ENCODE measurements around the gene DSCAM.
A peak's percentile ranks its signal among the peaks of the same experiment; 100 is the strongest.

DNA sequence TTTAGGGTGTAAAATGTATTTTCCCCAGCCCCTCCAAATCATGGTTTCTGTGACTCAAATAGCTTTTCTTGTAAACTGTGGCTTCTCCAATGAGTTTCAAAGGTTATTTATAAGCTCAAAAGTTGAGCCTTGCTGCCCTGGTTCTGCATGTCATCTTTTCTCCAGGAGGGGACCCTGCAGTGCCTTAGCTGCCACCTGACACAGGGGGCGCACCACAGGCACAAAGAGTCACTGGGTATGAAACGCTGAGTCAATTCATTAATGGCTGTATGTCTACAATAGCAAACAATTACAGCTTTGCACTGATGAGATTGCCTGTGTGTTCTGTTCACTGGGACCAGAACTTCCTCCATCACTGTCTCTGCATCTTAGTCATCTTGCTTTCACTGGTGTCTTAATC, 878.9 kb downstream of the DSCAM start:
- TF ChIP-seq, protein P1, sequence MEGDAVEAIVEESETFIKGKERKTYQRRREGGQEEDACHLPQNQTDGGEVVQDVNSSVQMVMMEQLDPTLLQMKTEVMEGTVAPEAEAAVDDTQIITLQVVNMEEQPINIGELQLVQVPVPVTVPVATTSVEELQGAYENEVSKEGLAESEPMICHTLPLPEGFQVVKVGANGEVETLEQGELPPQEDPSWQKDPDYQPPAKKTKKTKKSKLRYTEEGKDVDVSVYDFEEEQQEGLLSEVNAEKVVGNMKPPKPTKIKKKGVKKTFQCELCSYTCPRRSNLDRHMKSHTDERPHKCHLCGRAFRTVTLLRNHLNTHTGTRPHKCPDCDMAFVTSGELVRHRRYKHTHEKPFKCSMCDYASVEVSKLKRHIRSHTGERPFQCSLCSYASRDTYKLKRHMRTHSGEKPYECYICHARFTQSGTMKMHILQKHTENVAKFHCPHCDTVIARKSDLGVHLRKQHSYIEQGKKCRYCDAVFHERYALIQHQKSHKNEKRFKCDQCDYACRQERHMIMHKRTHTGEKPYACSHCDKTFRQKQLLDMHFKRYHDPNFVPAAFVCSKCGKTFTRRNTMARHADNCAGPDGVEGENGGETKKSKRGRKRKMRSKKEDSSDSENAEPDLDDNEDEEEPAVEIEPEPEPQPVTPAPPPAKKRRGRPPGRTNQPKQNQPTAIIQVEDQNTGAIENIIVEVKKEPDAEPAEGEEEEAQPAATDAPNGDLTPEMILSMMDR (IDR thresholded peaks at IDR 0.05; ENCODE audit: low read length): peak; percentile 11; the same call in 1 of the 2 replicates
- no peak for TF ChIP-seq EZH2 (IDR thresholded peaks at IDR 0.05; ENCODE audit: borderline replicate concordance, low read length)

Data from OCI-LY1 (cell line).